RWPE2 (cell line): ENCODE measurements around the gene GAL3ST1.

Experiments used
- ATAC-seq: fragments of 200-7000 bp; cut with Tn5 transposase; 3 replicates; pipeline ENCODE4 v1.9.1; 2021; ENCODE audit warnings: low read depth
- DNase-seq: peaks from one replicate; pipeline ENCODE4 v3.0.0-alpha.2; 2020; ENCODE audit warnings: low spot score
- H3K27ac ChIP-seq: fragments of 450-650 bp; 2 replicates; pipeline ENCODE4 v1.5.1; 2017; ENCODE audit warnings: mild to moderate bottlenecking; ENCODE audit not compliant: poor library complexity, severe bottlenecking
- H3K27me3 ChIP-seq: fragments of 250-450 bp; sonication (Bioruptor Pico); 2 replicates; pipeline ENCODE4 v1.5.1; 2021; ENCODE audit warnings: mild to moderate bottlenecking, moderate library complexity; ENCODE audit not compliant: insufficient read depth, poor library complexity, severe bottlenecking
- H3K36me3 ChIP-seq: fragments of 250-450 bp; sonication (Bioruptor Pico); 2 replicates; pipeline ENCODE4 v1.5.1; 2020; ENCODE audit warnings: low read depth, mild to moderate bottlenecking, moderate library complexity
- H3K4me1 ChIP-seq: fragments of 250-450 bp; sonication (Bioruptor Pico); 2 replicates; pipeline ENCODE4 v1.5.1; 2021; ENCODE audit warnings: mild to moderate bottlenecking, moderate library complexity; ENCODE audit not compliant: insufficient read depth, poor library complexity, severe bottlenecking
- H3K4me3 ChIP-seq: fragments of 250-450 bp; sonication (Bioruptor Pico); 2 replicates; pipeline ENCODE4 v1.5.1; 2021; ENCODE audit warnings: mild to moderate bottlenecking, moderate library complexity; ENCODE audit not compliant: severe bottlenecking
- H3K9me3 ChIP-seq: fragments of 250-450 bp; sonication (Bioruptor Pico); 2 replicates; pipeline ENCODE4 v1.5.1; 2021; ENCODE audit warnings: mild to moderate bottlenecking, moderate library complexity; ENCODE audit not compliant: severe bottlenecking
- CTCF ChIP-seq: fragments of 450-650 bp; IDR thresholded peaks from one replicate; pipeline ENCODE4 v1.5.1; 2017; ENCODE audit warnings: mild to moderate bottlenecking, moderate library complexity; ENCODE audit not compliant: poor library complexity, severe bottlenecking

GAL3ST1 gene

DNA sequence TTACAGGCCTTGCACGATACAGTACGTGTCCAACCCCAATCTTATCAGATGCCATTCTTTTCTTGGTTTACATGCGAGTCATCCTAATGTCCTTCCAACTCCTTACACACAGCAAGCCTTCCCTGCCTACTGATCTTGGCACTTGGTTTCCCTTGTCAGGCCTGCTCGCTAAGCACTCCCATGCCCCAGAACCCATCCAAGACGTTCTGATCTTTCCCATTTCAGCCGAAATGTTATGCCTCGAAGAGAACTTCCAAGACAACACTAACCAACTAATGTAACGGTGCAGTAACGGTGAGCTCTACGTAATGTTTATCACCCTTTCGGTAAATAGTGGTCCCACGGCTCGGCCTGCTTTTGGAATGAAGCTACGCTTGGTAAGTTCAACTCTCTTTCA is 16.7 kb upstream of the GAL3ST1 start:
- DNase-seq (no peak), ATAC-seq (no peak)
- H3K4me1 ChIP-seq: peaks cover 10% of the 10 kb centered on the region

DNA sequence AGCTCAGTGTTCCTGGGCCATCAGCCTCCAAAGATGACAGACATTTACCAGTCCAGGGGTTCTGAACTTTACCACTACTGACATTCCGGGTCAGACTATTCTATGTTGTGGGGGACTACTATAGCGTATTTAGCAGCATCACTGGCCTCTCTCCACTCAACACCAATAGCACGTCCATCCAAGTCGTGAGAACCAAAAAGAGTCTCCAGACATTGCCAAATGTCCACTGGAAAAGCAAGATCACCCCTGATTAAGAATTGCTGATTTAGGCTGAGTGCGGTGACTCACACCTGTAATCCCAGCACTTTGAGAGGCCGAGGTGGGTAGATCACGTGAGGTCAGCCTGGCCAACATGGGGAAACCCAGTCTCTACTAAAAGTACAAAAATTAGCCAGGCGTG is 11.9 kb upstream of the GAL3ST1 start:
- ATAC-seq (no peak), DNase-seq (no peak)
- H3K4me3 ChIP-seq: no peak overlapping the region
- H3K9me3 ChIP-seq: no peaks in the 10 kb centered on the region
- H3K36me3 ChIP-seq: peaks cover 84% of the 10 kb centered on the region
- no peak for TF ChIP-seq CTCF
- H3K27ac ChIP-seq: no peak overlapping the region
- no peaks in the 10 kb centered on the region for H3K27me3 ChIP-seq
- peaks cover 7% of the 10 kb centered on the region for H3K4me1 ChIP-seq

More for the DNA sequence above, 16.7 kb upstream of the GAL3ST1 start:
- H3K9me3 ChIP-seq: no peaks in the 10 kb centered on the region
- H3K36me3 ChIP-seq: peaks cover 42% of the 10 kb centered on the region
- peak overlapping the region; percentile 53 for H3K4me3 ChIP-seq
- peak overlapping the region; percentile 44 for H3K27ac ChIP-seq
- TF ChIP-seq CTCF: no peak
- no peaks in the 10 kb centered on the region for H3K27me3 ChIP-seq

- H3K9me3 ChIP-seq: no peaks in the 10 kb centered on the region
- TF ChIP-seq CTCF: no peak
- H3K27ac ChIP-seq: no peak overlapping the region
- no peak for DNase-seq
- no peaks in the 10 kb centered on the region for H3K27me3 ChIP-seq
- no peaks in the 10 kb centered on the region for H3K4me1 ChIP-seq
- peaks cover 94% of the 10 kb centered on the region for H3K36me3 ChIP-seq
- H3K4me3 ChIP-seq: no peak overlapping the region
- ATAC-seq: no peak
Observed at GRCh38 chr22:30584441-30584840, 10.0 kb upstream of the GAL3ST1 start.

DNA sequence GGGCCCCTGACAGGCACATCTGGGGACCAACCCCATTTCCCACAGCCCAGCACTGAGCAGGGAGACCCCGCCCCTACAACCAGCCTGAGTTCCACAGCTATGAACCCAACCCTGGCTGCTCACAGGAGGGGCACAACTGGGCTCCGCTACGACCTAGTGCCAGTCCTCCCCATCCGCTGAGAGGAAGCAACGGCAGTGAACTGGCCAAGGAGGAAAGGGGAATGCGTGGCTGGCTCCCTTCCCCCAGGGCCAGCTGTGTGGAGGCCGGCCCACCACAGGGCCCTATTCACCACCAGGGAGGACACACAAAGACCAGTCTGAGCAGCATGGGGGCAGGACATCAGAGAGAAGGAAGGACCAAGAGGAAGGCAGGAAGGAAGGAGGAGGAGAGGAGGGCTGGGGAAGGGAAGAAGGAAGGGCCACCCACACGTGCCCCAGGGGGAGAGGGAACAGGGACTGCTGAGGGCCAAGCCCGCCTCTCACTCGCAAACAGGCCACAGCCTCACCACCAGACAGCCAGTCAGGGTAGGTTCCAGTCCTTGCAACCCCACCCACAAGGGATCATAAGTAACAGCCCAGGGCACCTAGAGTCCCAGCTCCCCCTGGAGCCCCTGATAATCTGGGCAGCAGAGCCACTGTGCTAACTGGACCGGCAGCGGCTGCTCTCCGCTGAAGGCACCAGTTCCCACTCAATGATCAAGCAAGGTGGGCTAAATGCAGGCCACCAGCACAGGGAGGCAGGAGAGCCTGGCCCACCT is 8.5 kb upstream of the GAL3ST1 start:
- Histone ChIP-seq H3K27ac (no peak overlapping the region), H3K4me1 (no peaks in the 10 kb centered on the region), H3K36me3 (peaks cover 94% of the 10 kb centered on the region), H3K4me3 (no peak overlapping the region), H3K9me3 (no peaks in the 10 kb centered on the region), H3K27me3 (no peaks in the 10 kb centered on the region)
- no peak for TF ChIP-seq CTCF
- DNase-seq (no peak), ATAC-seq (no peak)

DNA sequence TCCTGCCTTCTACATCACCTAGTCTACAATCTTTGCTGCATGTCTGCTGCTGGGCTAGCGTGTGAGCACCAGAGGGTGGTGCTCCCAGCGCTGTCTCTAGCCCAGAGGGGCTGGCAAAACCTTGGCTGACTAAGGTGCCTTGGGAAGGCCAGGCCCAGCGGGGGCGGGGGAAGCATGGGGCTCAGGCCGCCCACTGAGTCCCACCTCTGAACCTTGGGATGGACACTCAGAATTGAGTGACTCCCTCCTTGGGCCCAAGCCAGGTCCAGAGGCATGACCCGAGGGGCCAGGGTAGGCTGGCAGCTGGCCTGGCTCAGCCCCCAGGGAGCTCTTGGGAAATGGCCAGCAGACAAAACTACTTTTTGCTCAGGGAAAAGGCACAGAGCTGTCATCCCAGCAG is 7.6 kb upstream of the GAL3ST1 start:
- Histone ChIP-seq H3K4me3 (no peak overlapping the region), H3K4me1 (no peaks in the 10 kb centered on the region), H3K27me3 (no peaks in the 10 kb centered on the region), H3K9me3 (no peaks in the 10 kb centered on the region), H3K27ac (no peak overlapping the region), H3K36me3 (peaks cover 94% of the 10 kb centered on the region)
- no peak for TF ChIP-seq CTCF
- DNase-seq (no peak), ATAC-seq (no peak)
